ENCODE results near the gene TNFRSF12A.

Gene TNFRSF12A

DNA sequence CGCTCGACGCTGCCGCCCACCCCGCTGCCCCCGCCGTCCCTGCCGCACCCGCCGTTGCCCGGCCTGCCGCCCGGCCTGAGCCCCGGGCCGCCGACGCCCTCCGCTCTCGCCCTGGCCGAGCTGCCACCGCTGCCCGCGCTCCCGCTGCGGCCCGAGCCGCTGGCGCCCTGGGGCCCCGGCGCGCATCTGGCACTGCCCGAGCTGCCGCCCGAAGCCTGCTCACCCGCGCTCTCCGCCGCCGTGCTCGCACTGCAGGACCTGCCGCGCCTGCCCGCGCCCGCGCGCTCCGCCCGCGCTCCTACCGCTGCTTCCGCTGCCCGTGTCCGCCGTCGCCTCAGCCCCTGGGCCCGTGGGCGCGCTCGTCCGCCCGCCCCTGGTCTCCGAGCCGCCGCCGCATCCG lies 15.8 kb upstream of the TNFRSF12A start (continued):
- TF ChIP-seq ZNF510 (tag by site-specific recombination; IDR thresholded peaks at IDR 0.05; ENCODE audit: insufficient replicate concordance) (no peak), MZF1 (tag by site-specific recombination; IDR thresholded peaks at IDR 0.05; ENCODE audit: borderline replicate concordance) (no peak), SP2 (tag by site-specific recombination; IDR thresholded peaks at IDR 0.05) (no peak)

DNA sequence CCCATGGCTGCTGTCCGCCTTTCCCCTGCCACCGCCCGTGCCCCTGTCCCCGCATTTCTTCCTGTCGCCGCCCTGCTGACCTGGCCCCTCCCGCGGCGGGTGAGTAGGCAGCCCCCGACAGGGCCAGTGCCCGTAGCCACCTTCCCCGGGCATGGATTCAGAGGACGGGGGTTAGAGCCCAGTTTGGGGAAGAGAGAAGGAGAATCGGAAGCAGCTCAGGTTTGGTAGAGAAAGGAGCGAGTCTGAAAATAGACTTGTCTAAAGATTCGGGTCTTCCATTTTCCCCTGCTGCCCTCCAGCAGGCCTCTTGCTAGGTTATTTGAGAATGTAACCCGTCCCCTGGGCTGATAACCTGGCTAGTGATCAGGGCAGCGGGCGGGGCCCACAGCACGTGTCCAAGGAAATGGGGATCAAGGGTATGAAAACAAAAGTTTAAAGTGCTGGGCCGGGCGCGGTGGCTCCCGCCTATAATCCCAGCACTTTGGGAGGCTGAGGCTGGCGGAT lies 15.3 kb upstream of the TNFRSF12A start:
- Histone ChIP-seq H3K4me3 (ENCODE audit: low read depth, low read length) (peak overlapping the region; percentile 44), H3K4me1 (ENCODE audit: control insufficient read depth, insufficient read depth, low read length) (no peaks in the 10 kb centered on the region), H3K36me3 (ENCODE audit: control insufficient read depth in 2 of 2, insufficient read depth in 1 of 2, low read length in 2 of 2) (no peaks in the 10 kb centered on the region), H3K9me3 (ENCODE audit: control insufficient read depth, insufficient read depth, low read depth, low read length) (no peaks in the 10 kb centered on the region), H3K27ac (ENCODE audit: extremely low read depth, low read depth, low read length) (no peak overlapping the region)
- ChIA-PET CTCF (interaction anchor here (0.7 to 9.6 kb wide), 5 partner anchors 16 to 125 kb away, joined by 4 to 149 read pairs (median 4); partner anchors contain the start of genes FLYWCH1 and TNFRSF12A), POLR2A (interaction anchor here (0.8 to 12.4 kb wide), 4 partner anchors 19 to 124 kb away, joined by 3 to 247 read pairs (median 4); partner anchors contain the start of genes CLDN6, HCFC1R1, PAQR4 and PKMYT1)
- TF ChIP-seq, protein P1, sequence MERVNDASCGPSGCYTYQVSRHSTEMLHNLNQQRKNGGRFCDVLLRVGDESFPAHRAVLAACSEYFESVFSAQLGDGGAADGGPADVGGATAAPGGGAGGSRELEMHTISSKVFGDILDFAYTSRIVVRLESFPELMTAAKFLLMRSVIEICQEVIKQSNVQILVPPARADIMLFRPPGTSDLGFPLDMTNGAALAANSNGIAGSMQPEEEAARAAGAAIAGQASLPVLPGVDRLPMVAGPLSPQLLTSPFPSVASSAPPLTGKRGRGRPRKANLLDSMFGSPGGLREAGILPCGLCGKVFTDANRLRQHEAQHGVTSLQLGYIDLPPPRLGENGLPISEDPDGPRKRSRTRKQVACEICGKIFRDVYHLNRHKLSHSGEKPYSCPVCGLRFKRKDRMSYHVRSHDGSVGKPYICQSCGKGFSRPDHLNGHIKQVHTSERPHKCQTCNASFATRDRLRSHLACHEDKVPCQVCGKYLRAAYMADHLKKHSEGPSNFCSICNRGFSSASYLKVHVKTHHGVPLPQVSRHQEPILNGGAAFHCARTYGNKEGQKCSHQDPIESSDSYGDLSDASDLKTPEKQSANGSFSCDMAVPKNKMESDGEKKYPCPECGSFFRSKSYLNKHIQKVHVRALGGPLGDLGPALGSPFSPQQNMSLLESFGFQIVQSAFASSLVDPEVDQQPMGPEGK (tag by site-specific recombination; IDR thresholded peaks at IDR 0.05): peak; percentile 40; the same call in 1 of the 2 replicates
- TF ChIP-seq GFI1B (tag by site-specific recombination; IDR thresholded peaks at IDR 0.05) (no peak), SP2 (tag by site-specific recombination; IDR thresholded peaks at IDR 0.05) (peak; percentile 38; the same call in 1 of the 2 replicates), ZFP69B (tag by site-specific recombination; IDR thresholded peaks at IDR 0.05) (peak; percentile 93), ZBTB20 (tag by site-specific recombination; IDR thresholded peaks at IDR 0.05) (peak; percentile 51; the same call in 1 of the 2 replicates), KLF10 (tag by site-specific recombination; IDR thresholded peaks at IDR 0.05) (no peak), ZNF530 (tag by site-specific recombination; IDR thresholded peaks at IDR 0.05; ENCODE audit: low read depth) (no peak), ZNF248 (tag by site-specific recombination; IDR thresholded peaks at IDR 0.05) (no peak), KLF1 (tag by site-specific recombination; IDR thresholded peaks at IDR 0.05) (peak; percentile 95), YY2 (tag by site-specific recombination; IDR thresholded peaks at IDR 0.05) (no peak), ZIC2 (tag by site-specific recombination; IDR thresholded peaks at IDR 0.05) (peak; percentile 54), KLF7 (tag by site-specific recombination; IDR thresholded peaks at IDR 0.05; ENCODE audit: borderline replicate concordance) (peak; percentile 77; the same call in 1 of the 2 replicates), ZNF670 (tag by site-specific recombination; IDR thresholded peaks at IDR 0.05; ENCODE audit: low read depth) (no peak), ZNF600 (tag by site-specific recombination; IDR thresholded peaks at IDR 0.05) (no peak), GLI2 (tag by site-specific recombination; IDR thresholded peaks at IDR 0.05; ENCODE audit: borderline replicate concordance, low read depth) (no peak), ZNF747 (tag by site-specific recombination; IDR thresholded peaks at IDR 0.05) (no peak), ZNF701 (tag by site-specific recombination; IDR thresholded peaks at IDR 0.05) (no peak), ZXDB (tag by site-specific recombination; IDR thresholded peaks at IDR 0.05) (0 out of 2 replicates have a peak, but pooled peaks have one; percentile 14), ZNF16 (tag by site-specific recombination; IDR thresholded peaks at IDR 0.05; ENCODE audit: low read depth) (no peak), BCL11A (tag by site-specific recombination; IDR thresholded peaks at IDR 0.05; ENCODE audit: low read depth) (no peak), SP3 (tag by site-specific recombination; IDR thresholded peaks at IDR 0.05) (0 out of 2 replicates have a peak, but pooled peaks have one; percentile 16), ZBTB8A (tag by site-specific recombination; IDR thresholded peaks at IDR 0.05) (0 out of 2 replicates have a peak, but pooled peaks have one; percentile 59)
- TF ChIP-seq, protein P2, sequence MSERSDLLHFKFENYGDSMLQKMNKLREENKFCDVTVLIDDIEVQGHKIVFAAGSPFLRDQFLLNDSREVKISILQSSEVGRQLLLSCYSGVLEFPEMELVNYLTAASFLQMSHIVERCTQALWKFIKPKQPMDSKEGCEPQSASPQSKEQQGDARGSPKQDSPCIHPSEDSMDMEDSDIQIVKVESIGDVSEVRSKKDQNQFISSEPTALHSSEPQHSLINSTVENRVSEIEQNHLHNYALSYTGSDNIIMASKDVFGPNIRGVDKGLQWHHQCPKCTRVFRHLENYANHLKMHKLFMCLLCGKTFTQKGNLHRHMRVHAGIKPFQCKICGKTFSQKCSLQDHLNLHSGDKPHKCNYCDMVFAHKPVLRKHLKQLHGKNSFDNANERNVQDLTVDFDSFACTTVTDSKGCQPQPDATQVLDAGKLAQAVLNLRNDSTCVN (tag by site-specific recombination; optimal IDR thresholded peaks at IDR 0.05): peak; percentile 42
- TF ChIP-seq, protein P3, sequence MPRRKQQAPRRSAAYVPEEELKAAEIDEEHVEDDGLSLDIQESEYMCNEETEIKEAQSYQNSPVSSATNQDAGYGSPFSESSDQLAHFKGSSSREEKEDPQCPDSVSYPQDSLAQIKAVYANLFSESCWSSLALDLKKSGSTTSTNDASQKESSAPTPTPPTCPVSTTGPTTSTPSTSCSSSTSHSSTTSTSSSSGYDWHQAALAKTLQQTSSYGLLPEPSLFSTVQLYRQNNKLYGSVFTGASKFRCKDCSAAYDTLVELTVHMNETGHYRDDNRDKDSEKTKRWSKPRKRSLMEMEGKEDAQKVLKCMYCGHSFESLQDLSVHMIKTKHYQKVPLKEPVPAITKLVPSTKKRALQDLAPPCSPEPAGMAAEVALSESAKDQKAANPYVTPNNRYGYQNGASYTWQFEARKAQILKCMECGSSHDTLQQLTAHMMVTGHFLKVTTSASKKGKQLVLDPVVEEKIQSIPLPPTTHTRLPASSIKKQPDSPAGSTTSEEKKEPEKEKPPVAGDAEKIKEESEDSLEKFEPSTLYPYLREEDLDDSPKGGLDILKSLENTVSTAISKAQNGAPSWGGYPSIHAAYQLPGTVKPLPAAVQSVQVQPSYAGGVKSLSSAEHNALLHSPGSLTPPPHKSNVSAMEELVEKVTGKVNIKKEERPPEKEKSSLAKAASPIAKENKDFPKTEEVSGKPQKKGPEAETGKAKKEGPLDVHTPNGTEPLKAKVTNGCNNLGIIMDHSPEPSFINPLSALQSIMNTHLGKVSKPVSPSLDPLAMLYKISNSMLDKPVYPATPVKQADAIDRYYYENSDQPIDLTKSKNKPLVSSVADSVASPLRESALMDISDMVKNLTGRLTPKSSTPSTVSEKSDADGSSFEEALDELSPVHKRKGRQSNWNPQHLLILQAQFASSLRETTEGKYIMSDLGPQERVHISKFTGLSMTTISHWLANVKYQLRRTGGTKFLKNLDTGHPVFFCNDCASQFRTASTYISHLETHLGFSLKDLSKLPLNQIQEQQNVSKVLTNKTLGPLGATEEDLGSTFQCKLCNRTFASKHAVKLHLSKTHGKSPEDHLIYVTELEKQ (tag by site-specific recombination; IDR thresholded peaks at IDR 0.05; ENCODE audit: borderline replicate concordance): no peak
- TF ChIP-seq, protein P4, sequence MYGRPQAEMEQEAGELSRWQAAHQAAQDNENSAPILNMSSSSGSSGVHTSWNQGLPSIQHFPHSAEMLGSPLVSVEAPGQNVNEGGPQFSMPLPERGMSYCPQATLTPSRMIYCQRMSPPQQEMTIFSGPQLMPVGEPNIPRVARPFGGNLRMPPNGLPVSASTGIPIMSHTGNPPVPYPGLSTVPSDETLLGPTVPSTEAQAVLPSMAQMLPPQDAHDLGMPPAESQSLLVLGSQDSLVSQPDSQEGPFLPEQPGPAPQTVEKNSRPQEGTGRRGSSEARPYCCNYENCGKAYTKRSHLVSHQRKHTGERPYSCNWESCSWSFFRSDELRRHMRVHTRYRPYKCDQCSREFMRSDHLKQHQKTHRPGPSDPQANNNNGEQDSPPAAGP (tag by site-specific recombination; IDR thresholded peaks at IDR 0.05): peak; percentile 42; the same call in 1 of the 2 replicates
- TF ChIP-seq, protein P5, sequence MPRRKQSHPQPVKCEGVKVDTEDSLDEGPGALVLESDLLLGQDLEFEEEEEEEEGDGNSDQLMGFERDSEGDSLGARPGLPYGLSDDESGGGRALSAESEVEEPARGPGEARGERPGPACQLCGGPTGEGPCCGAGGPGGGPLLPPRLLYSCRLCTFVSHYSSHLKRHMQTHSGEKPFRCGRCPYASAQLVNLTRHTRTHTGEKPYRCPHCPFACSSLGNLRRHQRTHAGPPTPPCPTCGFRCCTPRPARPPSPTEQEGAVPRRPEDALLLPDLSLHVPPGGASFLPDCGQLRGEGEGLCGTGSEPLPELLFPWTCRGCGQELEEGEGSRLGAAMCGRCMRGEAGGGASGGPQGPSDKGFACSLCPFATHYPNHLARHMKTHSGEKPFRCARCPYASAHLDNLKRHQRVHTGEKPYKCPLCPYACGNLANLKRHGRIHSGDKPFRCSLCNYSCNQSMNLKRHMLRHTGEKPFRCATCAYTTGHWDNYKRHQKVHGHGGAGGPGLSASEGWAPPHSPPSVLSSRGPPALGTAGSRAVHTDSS (tag by site-specific recombination; IDR thresholded peaks at IDR 0.05): no peak
